K562 (cell line): ENCODE data around the gene VGLL4. TPM values are rescaled to one million over a fixed set of nuclear protein-coding genes. Genes with fewer than 3 reads are reported as not detected.
A peak's percentile ranks its signal among the peaks of the same experiment; 100 is the strongest.

Source experiments
- ATAC-seq: fragments of 200-7000 bp; cut with Tn5 transposase; 3 replicates; pipeline ENCODE4 v1.9.1; 2020; ENCODE audit warnings: moderate library complexity
- BruUV-seq: library from RNA; stranded (reverse); fragments of 400-500 nt; replicated peaks from 2 replicates; lab custom pipeline; 2021; lab: Mats Ljungman, UMichigan
- CTCF ChIA-PET: fragments of 300-600 bp; formaldehyde crosslinking; extraction: SDS; loops from one replicate; lab custom pipeline; 2021; ENCODE audit warnings: low intra/inter-chr PET ratio; lab: Yijun Ruan, JAX
- POLR2A ChIA-PET: fragments of 300-600, 350-650 bp; sonication (Branson Sonifier 250); formaldehyde crosslinking; extraction: SDS; loops from one replicate; lab custom pipeline; 2021; ENCODE audit warnings: antibody characterized with exemption, inconsistent platforms; lab: Yijun Ruan, JAX
- DNase-seq, 4 experiments: peaks; one replicate each; pipeline versions ENCODE4 v3.0.0 to v3.0.0-alpha.2; 2011 to 2018; ENCODE audit warnings: low spot score in 3 of 4, mixed read lengths in 3 of 4; ENCODE audit errors: extremely low read depth in 1 of 4
- FAIRE-seq: peaks from 2 replicates; lab custom pipeline; 2011; peaks lifted over from hg19 to GRCh38; lab: Jason Lieb, UNC
- H2AFZ ChIP-seq: 2 replicates; pipeline ENCODE4 v1.6.0; 2011; ENCODE audit warnings: low read depth, low read length, control low read depth, inconsistent platforms
- H3K27ac ChIP-seq: fragments of 200-600 bp; 3 replicates; pipeline ENCODE4 v1.8.0; 2011; ENCODE audit warnings: low read depth, mild to moderate bottlenecking, control low read depth, inconsistent platforms, low read length, moderate library complexity, mixed read lengths; ENCODE audit errors: extremely low read depth
- H3K27me3 ChIP-seq, 2 experiments: fragments of 300-600 bp in 1 of 2; 2 replicates in 1 of 2; 3 replicates in 1 of 2; pipeline versions ENCODE4 v1.6.0 to v1.8.0; 2011; ENCODE audit warnings: inconsistent platforms in 2 of 2, low read length in 2 of 2, mild to moderate bottlenecking in 1 of 2, mixed read lengths in 1 of 2, moderate library complexity in 1 of 2; ENCODE audit not compliant: control insufficient read depth in 2 of 2, insufficient read depth in 2 of 2
- H3K36me3 ChIP-seq: fragments of 300-600 bp; 3 replicates; pipeline ENCODE4 v1.8.0; 2011; ENCODE audit warnings: mild to moderate bottlenecking, low read length, inconsistent platforms; ENCODE audit not compliant: control insufficient read depth, insufficient read depth
- H3K4me1 ChIP-seq, 2 experiments: fragments of 200-600 bp in 1 of 2; replicated peaks in 1 of 2; 2 replicates in 1 of 2; 3 replicates in 1 of 2; pipeline versions ENCODE4 v1.5.1 to v1.8.0; 2011; ENCODE audit warnings: inconsistent platforms in 2 of 2, low read length in 2 of 2, mild to moderate bottlenecking in 1 of 2, mixed read lengths in 1 of 2, moderate library complexity in 1 of 2; ENCODE audit not compliant: control insufficient read depth in 2 of 2, insufficient read depth in 2 of 2
- H3K4me2 ChIP-seq: 2 replicates; pipeline ENCODE4 v1.6.1; 2011; ENCODE audit warnings: low read length, control low read depth, inconsistent platforms, mixed read lengths; ENCODE audit not compliant: insufficient read depth
- H3K4me3 ChIP-seq: fragments of 200-600 bp; sonication (generic), shearing (Covaris generic); 2 replicates; pipeline ENCODE4 v1.5.1; 2016; ENCODE audit warnings: control low read depth, inconsistent platforms
- H3K79me2 ChIP-seq: fragments of 200-600 bp; 3 replicates; pipeline ENCODE4 v1.8.0; 2011; ENCODE audit warnings: low read length, inconsistent platforms; ENCODE audit not compliant: control insufficient read depth, insufficient read depth
- H3K9ac ChIP-seq, 2 experiments: 2 replicates each; pipeline versions ENCODE4 v1.6.0 to v1.6.1; 2011; ENCODE audit warnings: low read depth in 2 of 2, low read length in 2 of 2, control low read depth in 1 of 2, inconsistent platforms in 1 of 2, mild to moderate bottlenecking in 1 of 2, mixed read lengths in 1 of 2; ENCODE audit not compliant: insufficient read depth in 1 of 2
- H3K9me1 ChIP-seq: one replicate; pipeline ENCODE4 v1.6.0; 2011; ENCODE audit warnings: inconsistent platforms, mild to moderate bottlenecking, low read length, moderate library complexity; ENCODE audit not compliant: control insufficient read depth, insufficient read depth
- H3K9me3 ChIP-seq: replicated peaks from 2 replicates; pipeline ENCODE4 v1.5.1; 2011; ENCODE audit warnings: low read depth, low read length, inconsistent platforms; ENCODE audit not compliant: control insufficient read depth, insufficient read depth
- H4K20me1 ChIP-seq: replicated peaks from 2 replicates; pipeline ENCODE4 v1.6.1; 2011; ENCODE audit warnings: low read length, inconsistent platforms, mixed read lengths; ENCODE audit not compliant: control insufficient read depth, insufficient read depth
- ARID2 ChIP-seq: fragments of 450-650 bp; IDR thresholded peaks from 2 replicates; pipeline ENCODE4 v1.6.1; 2017; ENCODE audit warnings: antibody characterized with exemption, mild to moderate bottlenecking
- C11orf30 ChIP-seq: fragments of 450-650 bp; IDR thresholded peaks from 2 replicates; pipeline ENCODE4 v1.6.1; 2016; ENCODE audit warnings: low read depth, mild to moderate bottlenecking
- EGR1 ChIP-seq: fragments of 450-650 bp; conservative IDR thresholded peaks from 2 replicates; pipeline ENCODE4 v1.6.1; 2017; ENCODE audit warnings: mild to moderate bottlenecking
- L3MBTL2 ChIP-seq: fragments of 450-650 bp; IDR thresholded peaks from 2 replicates; pipeline ENCODE4 v1.6.1; 2016; ENCODE audit warnings: mild to moderate bottlenecking, moderate library complexity
- MAFG ChIP-seq: fragments of 450-650 bp; conservative IDR thresholded peaks from 2 replicates; pipeline ENCODE4 v1.6.1; 2016; ENCODE audit warnings: missing genetic modification characterization, missing compliant biosample characterization
- PKNOX1 ChIP-seq: fragments of 450-650 bp; IDR thresholded peaks from 2 replicates; pipeline ENCODE4 v1.6.1; 2016
- PTRF ChIP-seq: fragments of 450-650 bp; IDR thresholded peaks from 2 replicates; pipeline ENCODE4 v1.6.1; 2016; ENCODE audit warnings: mild to moderate bottlenecking, missing genetic modification characterization, missing compliant biosample characterization
- RBFOX2 ChIP-seq: fragments of 200-400 bp; formaldehyde crosslinking; IDR thresholded peaks from 2 replicates; pipeline ENCODE4 v1.6.1; 2017; ENCODE audit warnings: low read depth, mild to moderate bottlenecking, low read length, moderate library complexity
- ZNF316 ChIP-seq: fragments of 450-650 bp; IDR thresholded peaks from 2 replicates; pipeline ENCODE4 v1.6.1; 2016
- WGBS: fragments of 100-300 bp; shearing (Covaris generic); methylation state at CpG from one replicate; pipeline ENCODE4 v1.1.6; 2016; ENCODE audit warnings: low coverage, mixed read lengths; ENCODE audit not compliant: insufficient coverage; ENCODE audit errors: missing lambda C conversion rate; 5-methylcytosine and 5-hydroxymethylcytosine counted together
- in situ Hi-C: fragments of 300-500 bp; cut with MboI; formaldehyde crosslinking; loops from 4 replicates; pipeline ENCODE4 v1.15.0; 2018; ENCODE audit warnings: inconsistent platforms, mixed read lengths
- intact Hi-C: fragments of 100-400 bp; cut with micrococcal nuclease; formaldehyde crosslinking; loops from 2 replicates; pipeline ENCODE4 v1.14.2; 2022
- polyA plus RNA-seq, 8 experiments: library from polyadenylated mRNA; depleted of rRNA in 4 of 8; stranded (reverse) in 5 of 8; unstranded in 3 of 8; fragments of >200 nt; fragmentation: Nextera tagmentation in 2 of 8; fragmentation: Illumina TruSeq in 1 of 8; extraction: Ambion mirVana in 2 of 8; extraction: Trizol in 1 of 8; gene quantifications; 2 replicates each; pipeline versions ENCODE4 v1.2.1 to v1.2.3, GENCODE V29; 2011 to 2014; ENCODE audit warnings: inconsistent platforms in 1 of 8, missing spikeins in 1 of 8
- total RNA-seq, 7 experiments: library from RNA; depleted of rRNA in 6 of 7; stranded (reverse); fragments of >200 nt in 6 of 7; fragmentation: Illumina TruSeq in 2 of 7; extraction: Trizol in 2 of 7; gene quantifications; 2 replicates each; pipeline versions ENCODE4 v1.2.1 to v1.2.3, GENCODE V29; 2011 to 2021; ENCODE audit warnings: low replicate concordance in 1 of 7

VGLL4 gene
- total and polyA plus RNA-seq, 9 of the 15 experiments (the other 6 are each of a cell fraction or from before 2014, with no cell fraction given) = 0.27 to 10.9 (median 8.6) TPM

GRCh38 chr3:11606090-11606784, 37.5 kb downstream of the VGLL4 start:
- no peak for FAIRE-seq
- intact Hi-C loops (loop anchor here (5.0 kb wide), 1 partner anchor 36 kb away; the partner anchor contains the start of gene VGLL4), in situ Hi-C loops (no loop called here)
- ATAC-seq = no peak
- no peaks in the 10 kb centered on the region; the same call in 2 of the 3 replicates for H3K36me3 ChIP-seq
- no peaks in the 10 kb centered on the region for H4K20me1 ChIP-seq
- no peak overlapping the region for H3K4me2 ChIP-seq
- no TSS peak for BruUV-seq
- H3K4me1 ChIP-seq = peaks cover 8 to 13% of the 10 kb centered on the region in 2 experiments; a peak in 4 of 5 replicates
- TF ChIP-seq PTRF (tag) = no peak
- TF ChIP-seq ZNF316 = peak; percentile 76
- no peak for TF ChIP-seq ARID2
- TF ChIP-seq RBFOX2 = no peak
- 0 out of 2 replicates have a peak, but pooled peaks have one; percentile 20 for TF ChIP-seq EGR1
- TF ChIP-seq C11orf30 = peak; percentile 66; the same call in 1 of the 2 replicates
- TF ChIP-seq L3MBTL2 = no peak
- TF ChIP-seq MAFG (tag) = peak; percentile 49
- 0 out of 2 replicates have a peak, but pooled peaks have one; percentile 15 for TF ChIP-seq PKNOX1
- H3K9me3 ChIP-seq = no peaks in the 10 kb centered on the region
- peaks cover 13% of the 10 kb centered on the region for H3K79me2 ChIP-seq
- ChIA-PET CTCF (no interaction called here), POLR2A (interaction anchor here (0.8 to 1.8 kb wide), 7 partner anchors 9 to 37 kb away, joined by 3 to 8 read pairs (median 3); partner anchors contain the start of gene VGLL4)
- no peaks in the 10 kb centered on the region for H3K9me1 ChIP-seq
- 44% methylated on average over 11 of the region's 11 CpGs for WGBS
- no peak overlapping the region for H3K27ac ChIP-seq
- DNase-seq = no peak
- H3K27me3 ChIP-seq = peaks cover 0 to 14% of the 10 kb centered on the region in 2 experiments; a peak in 2 of 5 replicates
- no peak overlapping the region for H2AFZ ChIP-seq
- no peak overlapping the region for H3K9ac ChIP-seq
- no peak overlapping the region for H3K4me3 ChIP-seq
